AG20443 (cell line): Measurements from ENCODE around the gene LBHD2.
"Not testable (repeated sequence)": the region's sequence is repeated elsewhere in the genome, so short reads cannot be mapped to it uniquely, and the experiment has no call there.

ENCODE experiments used
- DNase-seq: peaks from one replicate; pipeline ENCODE4 v3.0.0; 2012; ENCODE audit warnings: low spot score, mixed read lengths

The LBHD2 gene

DNA sequence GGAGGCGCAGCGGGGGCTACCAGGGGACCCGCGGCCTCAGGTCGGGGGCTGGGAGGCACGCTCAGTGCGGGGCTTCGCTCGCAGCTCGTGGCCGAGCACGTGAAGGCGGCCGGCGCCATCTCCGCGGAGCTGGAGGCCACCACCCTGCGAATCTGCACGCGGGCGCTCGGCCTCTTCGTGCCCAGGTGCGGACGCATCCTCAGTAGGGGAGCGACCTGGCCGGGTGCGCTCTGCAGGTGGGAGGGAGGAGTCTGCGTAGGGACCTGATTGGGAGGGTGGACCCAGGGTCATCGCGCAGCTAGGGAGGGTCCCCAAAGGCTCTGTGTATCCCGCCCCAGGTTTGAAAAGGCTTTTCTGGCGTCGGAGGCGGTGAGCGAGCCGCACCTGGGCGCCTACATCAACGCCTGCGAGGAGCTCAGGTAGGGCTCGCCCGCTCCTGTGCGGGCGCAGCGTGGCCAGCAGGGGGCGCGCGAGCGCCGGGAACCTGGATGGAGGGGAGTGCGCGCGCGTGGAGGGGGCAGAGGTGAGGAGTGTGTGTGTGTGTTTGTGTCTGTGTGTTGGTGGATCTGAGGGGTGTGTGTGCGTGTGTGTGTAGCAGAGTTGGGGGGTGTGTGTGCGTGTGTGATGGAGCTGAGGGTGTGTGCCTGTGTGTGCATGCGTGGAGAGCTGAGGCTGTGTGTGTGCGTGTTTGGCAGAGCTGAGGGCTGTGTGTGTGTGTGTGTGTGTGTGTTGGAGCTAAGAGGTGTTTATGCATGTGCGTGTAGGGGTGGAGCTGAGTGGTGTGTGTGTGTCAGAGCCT, 20.8 kb downstream of the LBHD2 start:
- peak; percentile 82 for DNase-seq

DNA sequence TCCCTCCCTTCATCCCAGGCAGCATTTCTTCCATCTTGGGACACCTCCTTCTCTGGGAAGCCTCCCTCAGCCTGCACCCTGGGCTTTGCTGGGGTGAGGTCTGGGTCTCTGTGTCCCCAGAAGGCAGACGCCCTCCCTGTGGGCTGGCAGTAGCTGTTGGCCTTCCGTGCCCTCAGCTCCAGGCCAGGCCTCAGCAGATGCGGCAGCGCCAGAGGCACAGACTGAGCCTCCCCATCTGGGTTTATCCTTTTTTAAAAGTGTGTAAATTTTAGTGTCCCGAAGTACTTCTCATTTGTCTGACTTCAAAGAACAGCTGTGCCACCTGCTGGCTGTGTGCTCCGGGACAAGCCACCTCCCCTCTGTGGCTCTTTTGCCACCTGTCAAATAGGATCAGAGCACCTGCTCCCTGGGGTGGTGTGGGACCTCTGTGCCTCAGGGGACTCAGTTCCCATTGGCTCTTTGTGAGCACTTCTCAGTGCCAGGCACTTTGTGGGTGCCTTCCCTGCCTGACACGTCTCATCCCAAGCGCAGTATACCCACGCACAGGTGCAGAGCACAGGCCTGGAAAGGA, 21.7 kb downstream of the LBHD2 start:
- DNase-seq, result no peak

DNA sequence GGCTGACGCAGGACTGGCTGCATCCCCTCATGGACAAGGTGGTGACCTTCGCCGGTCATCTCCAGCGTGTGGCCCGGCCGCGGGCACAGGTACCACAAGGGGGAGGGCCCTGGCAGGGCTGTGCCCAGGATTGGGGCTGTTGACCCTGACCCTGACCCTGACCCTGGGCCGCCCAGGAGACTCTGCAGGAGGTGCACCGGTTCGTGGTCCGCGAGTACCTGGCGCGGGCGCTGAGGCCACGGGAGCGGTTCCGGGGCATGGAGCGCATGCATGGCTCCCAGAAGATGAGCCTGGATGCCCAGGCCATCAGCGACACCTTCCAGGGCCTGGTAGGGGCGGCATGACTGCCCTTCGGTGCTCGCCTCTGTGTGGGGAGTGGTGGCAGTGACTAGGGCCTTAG, 23.4 kb downstream of the LBHD2 start:
- DNase-seq, result no peak

- no peak for DNase-seq
Observed at GRCh38 chr14:103107941-103108748, 24.1 kb downstream of the LBHD2 start.

GRCh38 chr14:103108749-103109207, 24.8 kb downstream of the LBHD2 start:
- DNase-seq, result peak; percentile 65

GRCh38 chr14:103109535-103110441, 25.8 kb downstream of the LBHD2 start:
- DNase-seq, result peak; percentile 84

DNA sequence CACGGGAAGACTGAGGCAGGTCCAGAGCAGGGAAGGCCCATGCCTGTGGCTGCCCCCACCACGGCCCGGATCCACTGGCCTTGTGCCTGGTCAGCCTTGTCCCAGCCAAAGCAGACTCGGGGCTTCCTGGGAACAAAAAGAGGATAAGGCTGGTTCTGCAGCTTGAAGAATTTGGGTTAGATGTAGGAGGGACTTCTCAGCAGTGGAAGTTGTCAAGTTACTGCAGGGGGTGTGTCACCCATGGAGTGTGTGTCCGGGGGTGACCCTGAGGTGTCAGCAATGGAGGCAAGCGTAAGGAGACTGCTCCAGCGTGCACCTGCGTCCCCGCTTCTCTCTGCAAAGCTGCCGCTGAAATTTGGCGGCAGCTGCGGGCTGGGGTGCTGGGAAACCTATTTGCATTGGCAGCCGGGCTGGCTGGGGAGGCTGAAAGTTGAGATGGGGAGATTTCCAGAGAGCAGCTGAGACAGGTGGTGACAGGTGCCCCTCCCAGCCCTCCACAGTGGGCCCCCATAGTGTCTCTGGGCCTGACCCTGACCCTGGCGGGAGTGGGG, 26.7 kb downstream of the LBHD2 start:
- peak; percentile 47 for DNase-seq

GRCh38 chr14:103111232-103111868, 27.3 kb downstream of the LBHD2 start:
- DNase-seq, result no peak

DNA sequence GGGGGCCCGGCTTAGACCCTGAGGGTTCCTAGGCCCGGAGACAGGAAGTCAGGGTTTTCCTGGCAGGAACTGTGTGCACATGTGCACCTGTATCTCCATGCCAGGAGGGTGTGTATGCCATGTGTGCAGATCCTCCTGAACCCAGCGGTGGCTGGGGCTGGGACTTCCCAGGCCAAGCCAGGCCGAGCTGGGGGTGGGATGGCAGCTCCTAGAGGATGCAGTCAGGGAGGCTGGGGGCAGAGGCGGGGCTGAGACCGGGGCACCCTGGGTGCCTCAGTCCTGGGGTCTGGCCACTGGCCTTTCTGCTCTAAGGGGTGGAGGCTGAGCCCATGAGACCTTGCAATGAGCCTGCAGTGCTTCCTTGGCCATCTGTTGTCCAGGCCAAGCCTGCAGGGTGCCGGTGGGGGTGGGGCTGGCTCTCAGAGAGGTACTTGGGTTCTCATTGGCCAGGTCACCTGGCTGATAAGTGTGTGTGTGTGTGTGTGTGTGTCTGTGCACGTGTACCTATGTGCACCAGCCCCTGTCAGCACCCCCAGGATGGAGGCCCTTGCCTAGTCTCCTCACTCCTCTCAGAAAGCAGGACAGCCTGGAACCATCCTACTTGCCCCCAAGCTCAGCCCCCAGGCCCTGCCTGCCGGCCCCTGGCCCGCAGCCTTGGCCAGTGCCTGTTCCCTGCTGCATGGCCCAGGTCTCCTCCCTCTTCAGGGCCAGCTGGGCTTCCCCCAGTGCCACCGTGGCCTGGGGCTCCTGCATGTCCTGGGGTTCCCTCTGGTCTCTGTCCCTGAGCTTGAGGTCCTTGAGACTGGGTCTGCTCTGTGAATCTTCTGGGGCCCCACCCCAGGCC, 28.6 kb downstream of the LBHD2 start:
- no peak for DNase-seq

- DNase-seq, result no peak
Observed at GRCh38 chr14:103113303-103113702, 29.3 kb downstream of the LBHD2 start.

- DNase-seq, result no peak
Observed at GRCh38 chr14:103113774-103114173, 29.8 kb downstream of the LBHD2 start.

DNA sequence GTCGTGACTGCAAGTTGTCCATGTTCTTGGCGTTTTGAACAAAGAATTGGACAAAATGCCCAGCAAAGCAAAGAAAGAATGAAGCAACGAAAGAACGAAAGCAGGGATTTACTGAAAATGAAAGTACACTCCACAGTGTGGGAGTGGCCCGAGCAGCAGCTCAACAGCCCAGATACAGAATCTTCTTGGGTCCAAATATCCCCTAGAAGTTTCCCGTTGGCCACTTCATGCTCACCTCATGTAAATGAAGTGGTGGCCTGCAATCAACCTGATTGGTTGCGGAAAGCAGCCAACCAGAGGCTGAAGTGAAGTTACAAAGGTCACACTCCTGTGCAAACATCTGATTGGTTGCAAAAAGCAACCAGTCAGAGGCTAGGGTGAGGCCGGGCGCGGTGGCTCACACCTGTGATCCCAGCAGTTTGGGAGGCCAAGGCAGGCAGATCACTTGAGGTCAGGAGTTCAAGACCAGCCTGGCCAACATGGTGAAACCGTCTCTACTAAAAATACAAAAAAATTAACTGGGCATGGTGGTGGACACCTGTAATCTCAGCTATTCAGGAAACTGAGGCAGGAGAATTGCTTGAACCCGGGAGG, 31.2 kb downstream of the LBHD2 start:
- DNase-seq, result not testable (repeated sequence)

DNA sequence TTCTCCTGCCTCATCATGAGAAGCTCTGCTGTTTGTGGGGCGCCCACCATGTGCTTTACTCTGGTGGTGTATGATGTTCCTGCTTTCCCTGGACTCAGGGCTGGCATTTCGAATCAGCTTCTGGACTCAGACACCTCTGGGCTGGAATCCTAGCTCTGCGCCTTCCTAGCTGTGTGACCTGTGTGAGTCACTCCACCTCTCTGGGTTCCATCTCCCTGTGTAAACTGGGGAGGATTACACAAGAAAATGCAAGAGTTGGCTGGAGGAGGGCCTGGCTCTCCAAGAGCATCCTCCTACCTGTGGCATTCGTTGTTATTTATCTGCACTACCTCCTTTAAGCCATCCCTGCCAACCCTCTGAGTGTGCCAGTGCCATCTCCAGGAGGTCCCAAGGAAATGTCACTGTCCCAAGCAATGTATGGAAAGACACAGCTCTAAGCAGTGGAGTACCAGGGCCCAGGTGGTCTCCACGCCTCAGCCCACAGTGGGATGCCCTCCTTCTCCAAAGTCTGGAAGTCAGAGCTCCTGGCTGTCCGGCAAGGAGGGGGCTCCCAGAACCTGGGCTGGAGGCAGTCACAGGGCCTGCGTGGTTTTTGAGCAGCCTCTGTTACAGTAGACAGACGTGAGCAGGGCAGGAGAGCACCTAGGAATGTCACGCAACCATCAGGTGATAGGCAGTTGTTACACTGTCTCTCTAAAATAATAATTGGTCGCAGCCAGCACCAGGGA, 32.0 kb downstream of the LBHD2 start:
- DNase-seq, result no peak

DNA sequence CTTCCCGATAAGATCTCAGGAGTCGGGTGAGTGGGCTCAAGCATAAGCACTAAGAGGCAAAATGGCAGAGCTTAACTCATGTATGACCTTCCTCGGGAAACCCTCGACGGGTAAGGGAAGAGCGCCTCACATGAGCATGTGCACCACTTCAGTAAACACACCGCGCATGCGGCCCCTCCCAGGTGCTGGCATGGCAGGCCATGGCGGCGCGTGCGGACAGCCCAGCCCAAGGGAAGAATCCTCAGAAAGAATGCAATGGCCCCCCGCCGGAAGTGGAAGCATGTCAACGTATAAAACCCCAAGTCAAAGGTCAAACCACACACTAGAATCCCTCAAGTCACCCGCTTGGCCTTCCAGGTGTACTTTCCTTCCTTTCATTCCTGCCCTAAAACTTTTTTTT, 32.6 kb downstream of the LBHD2 start:
- no peak for DNase-seq

GRCh38 chr14:103117499-103117898, 33.5 kb downstream of the LBHD2 start:
- DNase-seq, result not testable (repeated sequence)

DNA sequence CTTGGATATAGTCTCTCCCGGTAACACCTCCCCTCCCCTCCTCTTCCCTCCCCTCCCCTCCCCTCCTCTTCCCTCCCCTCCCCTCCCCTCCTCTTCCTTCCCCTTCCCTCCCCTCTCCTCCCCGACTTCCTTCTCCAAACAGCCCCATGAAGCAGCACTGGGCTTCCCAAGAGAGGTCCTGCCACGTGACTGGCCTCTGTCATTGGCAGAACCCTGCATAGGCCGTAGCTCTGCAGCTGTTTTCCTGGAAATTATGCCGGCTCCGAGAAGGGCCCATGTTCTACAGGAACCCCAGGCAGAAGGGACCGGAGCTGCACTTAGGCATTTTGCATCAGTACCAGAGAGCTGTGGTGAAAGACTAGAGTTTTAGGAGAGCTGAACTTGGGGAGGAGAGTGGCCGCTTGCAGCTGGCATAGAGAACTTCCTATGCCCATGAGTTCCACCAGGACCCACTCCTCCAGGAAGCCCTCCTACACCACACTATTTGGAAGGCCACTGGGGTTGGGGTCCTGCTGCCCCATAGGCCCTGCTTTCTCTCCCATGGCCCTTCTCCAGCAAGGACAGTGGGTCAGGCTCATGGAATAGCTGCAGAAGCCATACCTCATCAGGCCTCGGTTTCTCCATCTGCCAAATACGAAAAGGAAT, 34.1 kb downstream of the LBHD2 start:
- DNase-seq, result peak; percentile 48

- no peak for DNase-seq
Observed at GRCh38 chr14:103118663-103119404, 34.8 kb downstream of the LBHD2 start.

- DNase-seq, result not testable (repeated sequence)
Observed at GRCh38 chr14:103119527-103119926, 35.5 kb downstream of the LBHD2 start.
